Measurements from ENCODE around the gene CAMTA1. TPM values are rescaled to one million over a fixed set of nuclear protein-coding genes. Genes with fewer than 3 reads are reported as not detected.

CAMTA1 gene
- polyA plus RNA-seq, 1 donor from 2014 or later = 162 TPM

DNA sequence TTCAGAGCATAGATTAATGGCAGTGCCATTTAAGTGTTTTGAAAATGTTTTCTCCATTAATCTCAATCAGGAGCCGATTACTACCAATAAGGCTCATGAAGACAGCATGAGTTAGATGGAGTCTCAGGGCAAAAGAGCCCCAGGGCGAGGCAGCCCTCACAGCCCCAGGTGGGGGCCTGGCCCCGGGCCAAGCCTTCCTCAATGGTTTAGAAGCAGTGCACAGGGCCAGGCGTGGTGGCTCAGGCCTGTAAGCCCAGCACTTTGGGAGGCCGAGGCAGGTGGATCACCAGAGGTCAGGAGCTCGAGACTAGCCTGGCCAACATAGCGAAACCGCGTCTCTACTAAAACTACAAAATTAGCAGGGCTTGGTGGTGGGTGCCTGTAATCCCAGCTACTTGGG, 637.7 kb downstream of the CAMTA1 start:
- Histone ChIP-seq H3K9me2 (ENCODE audit: insufficient read depth, low read length) (no peaks in the 10 kb centered on the region), H3K79me2 (replicated peaks; ENCODE audit: insufficient read depth, low read length) (no peaks in the 10 kb centered on the region), H3K36me3 (ENCODE audit: insufficient read depth, low read length) (no peaks in the 10 kb centered on the region), H3K27ac (ENCODE audit: low read length) (no peak overlapping the region), H2AFZ (ENCODE audit: low read depth, low read length) (no peak overlapping the region), H4K20me1 (ENCODE audit: insufficient read depth) (no peaks in the 10 kb centered on the region), H3K9ac (ENCODE audit: low read length) (no peak overlapping the region), H3K4me2 (ENCODE audit: low read length) (no peak overlapping the region), H3K9me3 (ENCODE audit: low read length) (no peaks in the 10 kb centered on the region), H3K27me3 (ENCODE audit: insufficient read depth, low read depth, low read length) (no peaks in the 10 kb centered on the region), H3F3A (ENCODE audit: insufficient read depth, low read length, poor library complexity, severe bottlenecking) (no peaks in the 10 kb centered on the region), H3K4me3 (ENCODE audit: low read length) (no peak overlapping the region)
- no peak for TF ChIP-seq EP300 (conservative IDR thresholded peaks at IDR 0.05; ENCODE audit: poor library complexity, severe bottlenecking)
- no peak for TF ChIP-seq RAD21 (conservative IDR thresholded peaks at IDR 0.05)
- no peak for TF ChIP-seq EZH2 (IDR thresholded peaks at IDR 0.05; ENCODE audit: borderline replicate concordance, insufficient read depth, low read length, poor library complexity, severe bottlenecking)
- no peak for TF ChIP-seq TAF1 (IDR thresholded peaks at IDR 0.05; ENCODE audit: low read depth)
- TF ChIP-seq MXI1 (conservative IDR thresholded peaks at IDR 0.05; ENCODE audit: poor library complexity, severe bottlenecking) = no peak
- TF ChIP-seq, protein P1, sequence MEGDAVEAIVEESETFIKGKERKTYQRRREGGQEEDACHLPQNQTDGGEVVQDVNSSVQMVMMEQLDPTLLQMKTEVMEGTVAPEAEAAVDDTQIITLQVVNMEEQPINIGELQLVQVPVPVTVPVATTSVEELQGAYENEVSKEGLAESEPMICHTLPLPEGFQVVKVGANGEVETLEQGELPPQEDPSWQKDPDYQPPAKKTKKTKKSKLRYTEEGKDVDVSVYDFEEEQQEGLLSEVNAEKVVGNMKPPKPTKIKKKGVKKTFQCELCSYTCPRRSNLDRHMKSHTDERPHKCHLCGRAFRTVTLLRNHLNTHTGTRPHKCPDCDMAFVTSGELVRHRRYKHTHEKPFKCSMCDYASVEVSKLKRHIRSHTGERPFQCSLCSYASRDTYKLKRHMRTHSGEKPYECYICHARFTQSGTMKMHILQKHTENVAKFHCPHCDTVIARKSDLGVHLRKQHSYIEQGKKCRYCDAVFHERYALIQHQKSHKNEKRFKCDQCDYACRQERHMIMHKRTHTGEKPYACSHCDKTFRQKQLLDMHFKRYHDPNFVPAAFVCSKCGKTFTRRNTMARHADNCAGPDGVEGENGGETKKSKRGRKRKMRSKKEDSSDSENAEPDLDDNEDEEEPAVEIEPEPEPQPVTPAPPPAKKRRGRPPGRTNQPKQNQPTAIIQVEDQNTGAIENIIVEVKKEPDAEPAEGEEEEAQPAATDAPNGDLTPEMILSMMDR (IDR thresholded peaks at IDR 0.05; ENCODE audit: poor library complexity, severe bottlenecking) = no peak
- TF ChIP-seq, protein P2, sequence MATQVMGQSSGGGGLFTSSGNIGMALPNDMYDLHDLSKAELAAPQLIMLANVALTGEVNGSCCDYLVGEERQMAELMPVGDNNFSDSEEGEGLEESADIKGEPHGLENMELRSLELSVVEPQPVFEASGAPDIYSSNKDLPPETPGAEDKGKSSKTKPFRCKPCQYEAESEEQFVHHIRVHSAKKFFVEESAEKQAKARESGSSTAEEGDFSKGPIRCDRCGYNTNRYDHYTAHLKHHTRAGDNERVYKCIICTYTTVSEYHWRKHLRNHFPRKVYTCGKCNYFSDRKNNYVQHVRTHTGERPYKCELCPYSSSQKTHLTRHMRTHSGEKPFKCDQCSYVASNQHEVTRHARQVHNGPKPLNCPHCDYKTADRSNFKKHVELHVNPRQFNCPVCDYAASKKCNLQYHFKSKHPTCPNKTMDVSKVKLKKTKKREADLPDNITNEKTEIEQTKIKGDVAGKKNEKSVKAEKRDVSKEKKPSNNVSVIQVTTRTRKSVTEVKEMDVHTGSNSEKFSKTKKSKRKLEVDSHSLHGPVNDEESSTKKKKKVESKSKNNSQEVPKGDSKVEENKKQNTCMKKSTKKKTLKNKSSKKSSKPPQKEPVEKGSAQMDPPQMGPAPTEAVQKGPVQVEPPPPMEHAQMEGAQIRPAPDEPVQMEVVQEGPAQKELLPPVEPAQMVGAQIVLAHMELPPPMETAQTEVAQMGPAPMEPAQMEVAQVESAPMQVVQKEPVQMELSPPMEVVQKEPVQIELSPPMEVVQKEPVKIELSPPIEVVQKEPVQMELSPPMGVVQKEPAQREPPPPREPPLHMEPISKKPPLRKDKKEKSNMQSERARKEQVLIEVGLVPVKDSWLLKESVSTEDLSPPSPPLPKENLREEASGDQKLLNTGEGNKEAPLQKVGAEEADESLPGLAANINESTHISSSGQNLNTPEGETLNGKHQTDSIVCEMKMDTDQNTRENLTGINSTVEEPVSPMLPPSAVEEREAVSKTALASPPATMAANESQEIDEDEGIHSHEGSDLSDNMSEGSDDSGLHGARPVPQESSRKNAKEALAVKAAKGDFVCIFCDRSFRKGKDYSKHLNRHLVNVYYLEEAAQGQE (IDR thresholded peaks at IDR 0.05; ENCODE audit: borderline replicate concordance) = no peak
- TF ChIP-seq POLR2AphosphoS5 (IDR thresholded peaks at IDR 0.05) = no peak
- TF ChIP-seq SMC3 (conservative IDR thresholded peaks at IDR 0.05; ENCODE audit: poor library complexity) = no peak

DNA sequence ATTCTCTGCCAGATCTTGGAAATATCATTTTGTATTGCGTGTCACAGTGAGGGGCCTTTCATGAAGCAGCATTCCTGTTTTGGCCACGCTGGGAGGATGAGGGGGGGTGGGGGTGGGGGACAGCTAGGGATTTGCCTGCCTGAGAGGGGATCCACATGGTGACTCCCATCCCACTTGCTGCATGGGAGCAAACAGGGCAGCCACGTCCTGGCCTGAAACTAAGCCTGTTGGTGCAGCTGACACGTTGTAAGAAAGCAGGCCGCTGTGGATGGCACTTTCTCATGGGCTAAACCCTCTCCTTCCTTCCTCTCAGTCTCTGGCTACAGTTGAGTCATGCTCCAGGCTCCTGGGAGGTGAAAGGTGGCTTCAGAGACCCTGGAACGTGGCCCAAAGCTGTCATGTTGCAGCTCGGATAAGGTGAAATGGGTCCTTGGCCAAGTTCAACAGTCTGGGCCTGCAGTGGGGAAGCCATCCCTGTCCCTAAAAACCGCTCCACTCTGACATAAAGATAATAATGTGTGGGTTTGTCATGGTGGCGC, 639.2 kb downstream of the CAMTA1 start:
- Histone ChIP-seq H3K4me3 (ENCODE audit: low read length) (no peak overlapping the region), H3K9me3 (ENCODE audit: low read length) (no peaks in the 10 kb centered on the region), H3K79me2 (replicated peaks; ENCODE audit: insufficient read depth, low read length) (no peaks in the 10 kb centered on the region), H4K20me1 (ENCODE audit: insufficient read depth) (no peaks in the 10 kb centered on the region), H3K4me2 (ENCODE audit: low read length) (no peak overlapping the region), H2AFZ (ENCODE audit: low read depth, low read length) (no peak overlapping the region), H3K36me3 (ENCODE audit: insufficient read depth, low read length) (no peaks in the 10 kb centered on the region), H3F3A (ENCODE audit: insufficient read depth, low read length, poor library complexity, severe bottlenecking) (no peaks in the 10 kb centered on the region), H3K9me2 (ENCODE audit: insufficient read depth, low read length) (no peaks in the 10 kb centered on the region), H3K27ac (ENCODE audit: low read length) (no peak overlapping the region), H3K27me3 (ENCODE audit: insufficient read depth, low read depth, low read length) (no peaks in the 10 kb centered on the region), H3K9ac (ENCODE audit: low read length) (no peak overlapping the region)
- TF ChIP-seq EP300 (conservative IDR thresholded peaks at IDR 0.05; ENCODE audit: poor library complexity, severe bottlenecking) (no peak), RAD21 (conservative IDR thresholded peaks at IDR 0.05) (no peak), TAF1 (IDR thresholded peaks at IDR 0.05; ENCODE audit: low read depth) (no peak), EZH2 (IDR thresholded peaks at IDR 0.05; ENCODE audit: borderline replicate concordance, insufficient read depth, low read length, poor library complexity, severe bottlenecking) (no peak), POLR2AphosphoS5 (IDR thresholded peaks at IDR 0.05) (no peak), MXI1 (conservative IDR thresholded peaks at IDR 0.05; ENCODE audit: poor library complexity, severe bottlenecking) (no peak), SMC3 (conservative IDR thresholded peaks at IDR 0.05; ENCODE audit: poor library complexity) (no peak)
- TF ChIP-seq, protein P1 (IDR thresholded peaks at IDR 0.05; ENCODE audit: poor library complexity, severe bottlenecking) = no peak
- TF ChIP-seq, protein P2 (IDR thresholded peaks at IDR 0.05; ENCODE audit: borderline replicate concordance) = no peak

All from neural cell (in vitro differentiated cells).